Subcutaneous abdominal adipose tissue (tissue), 5 donors: ENCODE data around the gene TNFRSF25.
A peak's percentile ranks its signal among the peaks of the same experiment; 100 is the strongest.

Source experiments
- H3K27ac ChIP-seq: one replicate; pipeline ENCODE4 v1.7.0; 2013; ENCODE audit warnings: low read depth, mild to moderate bottlenecking, inconsistent platforms, low read length, moderate library complexity
- H3K27me3 ChIP-seq, 5 donors: one replicate each; pipeline ENCODE4 v1.7.0; 2013; ENCODE audit warnings: low read length in 5 of 5, inconsistent platforms in 1 of 5; ENCODE audit not compliant: control insufficient read depth in 5 of 5, insufficient read depth in 4 of 5
- H3K36me3 ChIP-seq, 5 donors: one replicate each; pipeline ENCODE4 v1.7.0; 2013; ENCODE audit warnings: low read length in 5 of 5; ENCODE audit not compliant: control insufficient read depth in 5 of 5, insufficient read depth in 5 of 5
- H3K4me1 ChIP-seq, 5 donors: one replicate each; pipeline ENCODE4 v1.7.0; 2013; ENCODE audit warnings: low read length in 5 of 5, mild to moderate bottlenecking in 3 of 5, moderate library complexity in 1 of 5; ENCODE audit not compliant: control insufficient read depth in 5 of 5, insufficient read depth in 5 of 5
- H3K4me3 ChIP-seq, 5 donors: one replicate each; pipeline ENCODE4 v1.7.0; 2013; ENCODE audit warnings: low read length in 5 of 5, low read depth in 1 of 5
- H3K9ac ChIP-seq, 5 donors: one replicate each; pipeline ENCODE4 v1.7.0; 2013; ENCODE audit warnings: low read length in 5 of 5, mild to moderate bottlenecking in 4 of 5, moderate library complexity in 3 of 5
- H3K9me3 ChIP-seq, 5 donors: one replicate each; pipeline ENCODE4 v1.7.0; 2013; ENCODE audit warnings: low read length in 5 of 5; ENCODE audit not compliant: control insufficient read depth in 5 of 5
- donor health status: healthy.
- donor health status: healthy.
- donor health status: healthy.
- donor health status: healthy.
- donor health status: healthy.

Gene TNFRSF25

DNA sequence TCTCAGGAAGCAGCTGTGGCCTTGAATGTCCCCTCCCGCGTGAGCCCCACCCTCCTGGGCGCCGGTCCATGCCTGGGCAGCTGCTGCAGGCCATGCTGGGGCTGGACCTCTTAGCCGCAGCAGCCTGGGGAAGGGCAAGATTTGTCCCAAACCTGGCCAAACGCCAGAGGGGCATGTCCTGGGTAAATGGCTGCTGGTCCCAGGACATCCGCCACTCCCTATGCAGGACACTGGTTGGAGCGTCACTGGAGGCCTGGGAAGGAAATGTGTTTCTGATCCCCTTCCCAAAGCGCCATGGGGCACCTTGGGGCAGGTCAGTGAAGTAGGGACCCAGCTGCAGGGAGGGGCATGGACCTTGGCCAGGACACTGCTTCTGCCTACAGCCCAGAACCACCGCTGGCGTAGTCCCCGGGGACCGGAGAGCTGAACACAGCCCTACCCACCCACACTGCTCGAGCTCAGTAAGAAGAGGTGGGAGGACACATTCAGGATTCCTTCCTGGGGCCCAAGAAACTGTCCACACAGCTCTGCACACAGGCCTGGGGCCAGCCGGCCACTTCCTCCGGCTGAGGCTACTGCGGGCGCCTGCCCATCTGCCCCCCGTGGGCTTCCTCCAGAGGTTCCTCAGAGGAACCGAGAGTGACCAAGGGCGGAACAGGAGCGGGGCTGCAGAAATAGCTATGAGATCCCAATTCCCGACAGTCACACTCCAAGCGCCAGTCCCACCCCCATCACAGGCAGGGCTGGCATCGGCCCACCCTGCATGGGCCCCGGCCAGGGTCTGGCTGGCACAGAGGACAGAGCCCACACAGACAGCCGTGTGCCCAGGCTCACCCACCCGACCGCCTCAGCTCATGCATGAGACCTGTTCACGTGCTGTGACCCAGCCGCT lies 36.3 kb upstream of the TNFRSF25 start:
- Histone ChIP-seq H3K27me3 (peaks cover 0 to 3% (median 0%) of the 10 kb centered on the region in 5 donors), H3K4me3 (peak overlapping the region in 2 of 5 donors; percentile 9 to 38), H3K9me3 (no peaks in the 10 kb centered on the region), H3K4me1 (peaks cover 17 to 90% (median 64%) of the 10 kb centered on the region in 5 donors), H3K27ac (peak overlapping the region; percentile 30), H3K9ac (no peak overlapping the region), H3K36me3 (no peaks in the 10 kb centered on the region)

DNA sequence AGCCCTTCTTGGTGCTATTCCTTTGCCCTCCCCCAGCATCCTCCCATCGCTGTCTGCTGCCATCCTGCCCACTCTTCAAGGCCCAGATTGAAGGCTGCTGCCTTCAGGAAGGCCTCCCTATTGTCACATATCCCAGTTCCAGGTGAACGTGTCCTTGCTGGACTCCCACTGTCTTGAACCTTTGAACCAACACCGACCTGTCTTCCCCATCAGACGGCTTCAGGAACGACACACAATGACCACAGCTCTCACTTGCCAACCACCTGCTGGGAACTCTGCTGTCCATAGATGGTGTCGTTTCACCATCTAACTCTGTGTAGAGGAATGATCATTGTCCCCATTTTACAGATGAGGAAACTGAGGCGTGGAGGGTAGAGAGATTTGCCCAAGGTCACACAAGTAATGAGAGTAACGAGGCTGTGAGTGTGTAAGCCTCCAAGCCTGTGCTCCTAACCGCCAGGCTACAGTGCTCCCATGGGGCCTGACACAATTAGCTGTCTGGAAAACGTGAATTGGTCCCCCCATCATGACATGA lies 35.4 kb upstream of the TNFRSF25 start:
- peaks cover 17 to 88% (median 62%) of the 10 kb centered on the region in 5 donors for H3K4me1 ChIP-seq
- H3K27ac ChIP-seq = peak overlapping the region; percentile 58
- no peaks in the 10 kb centered on the region for H3K36me3 ChIP-seq
- H3K9me3 ChIP-seq = no peaks in the 10 kb centered on the region
- peak overlapping the region in 1 of 5 donors; percentile 18 for H3K9ac ChIP-seq
- H3K4me3 ChIP-seq = peak overlapping the region in 1 of 5 donors; percentile 5
- peaks cover 0 to 3% (median 0%) of the 10 kb centered on the region in 5 donors for H3K27me3 ChIP-seq

DNA sequence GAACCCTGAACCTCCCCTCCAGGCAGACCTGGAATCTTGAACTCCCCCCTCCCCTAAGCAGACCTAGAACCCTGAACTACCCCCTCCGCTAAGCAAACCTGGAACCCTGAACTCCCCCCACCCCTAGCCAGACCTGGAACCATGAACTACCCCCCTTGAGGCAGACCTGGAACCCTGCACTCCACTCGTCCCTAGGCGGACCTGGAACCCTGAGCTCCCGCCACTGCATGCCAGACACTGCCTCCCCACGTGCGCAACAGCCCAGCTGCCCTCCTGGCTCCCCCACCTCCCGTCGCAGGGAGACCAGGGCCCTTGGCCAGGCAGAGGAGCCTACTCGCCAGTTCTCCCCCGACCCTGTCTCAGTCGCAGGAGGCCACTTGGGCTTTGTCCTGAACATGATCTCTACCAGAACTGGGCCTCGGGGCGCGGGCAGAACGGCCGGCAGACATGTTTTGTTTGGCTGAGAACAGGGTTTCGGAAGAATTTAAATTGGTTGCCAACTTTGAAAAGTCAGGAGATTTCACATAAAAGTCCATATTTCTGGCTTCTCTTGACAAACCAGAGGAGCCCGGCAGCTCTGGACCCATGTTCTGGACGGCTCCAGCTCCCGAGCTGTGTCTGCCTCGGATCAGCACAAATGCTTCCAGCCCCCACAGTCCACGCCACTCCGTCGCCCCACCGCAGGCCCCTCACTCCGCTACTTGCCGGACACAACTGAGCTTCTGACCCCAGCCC lies 34.7 kb upstream of the TNFRSF25 start:
- peak overlapping the region; percentile 58 for H3K27ac ChIP-seq
- H3K9ac ChIP-seq = peak overlapping the region in 1 of 5 donors; percentile 18
- H3K4me1 ChIP-seq = peaks cover 17 to 89% (median 68%) of the 10 kb centered on the region in 5 donors
- H3K36me3 ChIP-seq = no peaks in the 10 kb centered on the region
- peak overlapping the region in 1 of 5 donors; percentile 22 for H3K4me3 ChIP-seq
- H3K9me3 ChIP-seq = no peaks in the 10 kb centered on the region
- peaks cover 0 to 3% (median 0%) of the 10 kb centered on the region in 5 donors for H3K27me3 ChIP-seq

DNA sequence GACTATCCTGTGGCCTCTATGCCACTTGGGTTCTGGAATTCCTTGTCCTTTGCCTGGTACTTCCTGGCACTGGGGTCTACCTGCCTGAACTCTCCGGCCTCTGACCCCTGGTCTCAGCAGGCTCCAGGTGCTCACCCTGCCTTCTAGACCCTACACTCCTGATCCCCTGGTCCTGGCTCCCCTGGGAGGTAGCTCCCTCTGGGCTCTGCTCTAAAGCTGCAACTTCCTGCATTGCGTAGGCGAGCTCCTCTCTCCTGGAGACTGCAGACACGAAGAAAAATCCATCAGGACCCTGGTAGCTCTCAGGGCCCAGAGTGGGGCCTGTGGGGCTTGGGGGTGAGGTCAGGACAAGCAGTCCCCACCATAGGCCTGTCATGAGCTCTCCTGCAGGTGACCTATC lies 33.3 kb upstream of the TNFRSF25 start:
- H3K4me1 ChIP-seq = peaks cover 17 to 87% (median 73%) of the 10 kb centered on the region in 5 donors
- H3K36me3 ChIP-seq = no peaks in the 10 kb centered on the region
- H3K9me3 ChIP-seq = no peaks in the 10 kb centered on the region
- H3K27ac ChIP-seq = peak overlapping the region; percentile 46
- peaks cover 0 to 3% (median 0%) of the 10 kb centered on the region in 5 donors for H3K27me3 ChIP-seq
- no peak overlapping the region for H3K4me3 ChIP-seq
- H3K9ac ChIP-seq = peak overlapping the region in 1 of 5 donors; percentile 70

DNA sequence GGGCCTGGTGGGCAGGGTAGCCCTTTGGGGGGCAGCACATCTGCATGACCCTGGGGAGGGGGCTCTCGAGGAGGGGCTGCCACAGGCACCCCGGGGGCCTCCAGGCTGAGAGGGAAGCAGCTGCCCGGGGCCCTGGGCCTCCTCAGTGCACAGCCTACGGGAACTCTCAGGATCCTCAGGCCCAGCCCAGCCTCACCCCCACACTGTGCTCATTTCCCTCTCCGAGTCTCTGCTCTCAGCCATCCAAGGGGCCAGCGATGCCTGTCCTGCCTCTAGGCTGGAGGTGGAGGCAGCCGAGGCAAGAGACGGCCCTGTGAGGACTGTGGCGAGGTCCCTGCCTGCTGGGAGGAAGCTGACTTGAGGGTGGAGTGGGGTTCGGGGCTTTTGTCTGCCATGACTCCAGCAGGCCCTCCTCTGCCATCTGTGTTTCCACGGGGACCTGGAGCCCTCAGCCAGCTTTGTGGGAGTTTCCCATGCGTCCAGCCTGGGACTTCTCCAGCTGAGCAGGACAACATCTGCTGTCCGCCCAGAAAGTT lies 32.7 kb upstream of the TNFRSF25 start:
- peak overlapping the region in 2 of 5 donors; percentile 16 to 70 for H3K9ac ChIP-seq
- no peak overlapping the region for H3K4me3 ChIP-seq
- H3K9me3 ChIP-seq = no peaks in the 10 kb centered on the region
- peaks cover 0 to 3% (median 0%) of the 10 kb centered on the region in 5 donors for H3K27me3 ChIP-seq
- H3K36me3 ChIP-seq = no peaks in the 10 kb centered on the region
- H3K27ac ChIP-seq = peak overlapping the region; percentile 46
- peaks cover 17 to 83% (median 73%) of the 10 kb centered on the region in 5 donors for H3K4me1 ChIP-seq

DNA sequence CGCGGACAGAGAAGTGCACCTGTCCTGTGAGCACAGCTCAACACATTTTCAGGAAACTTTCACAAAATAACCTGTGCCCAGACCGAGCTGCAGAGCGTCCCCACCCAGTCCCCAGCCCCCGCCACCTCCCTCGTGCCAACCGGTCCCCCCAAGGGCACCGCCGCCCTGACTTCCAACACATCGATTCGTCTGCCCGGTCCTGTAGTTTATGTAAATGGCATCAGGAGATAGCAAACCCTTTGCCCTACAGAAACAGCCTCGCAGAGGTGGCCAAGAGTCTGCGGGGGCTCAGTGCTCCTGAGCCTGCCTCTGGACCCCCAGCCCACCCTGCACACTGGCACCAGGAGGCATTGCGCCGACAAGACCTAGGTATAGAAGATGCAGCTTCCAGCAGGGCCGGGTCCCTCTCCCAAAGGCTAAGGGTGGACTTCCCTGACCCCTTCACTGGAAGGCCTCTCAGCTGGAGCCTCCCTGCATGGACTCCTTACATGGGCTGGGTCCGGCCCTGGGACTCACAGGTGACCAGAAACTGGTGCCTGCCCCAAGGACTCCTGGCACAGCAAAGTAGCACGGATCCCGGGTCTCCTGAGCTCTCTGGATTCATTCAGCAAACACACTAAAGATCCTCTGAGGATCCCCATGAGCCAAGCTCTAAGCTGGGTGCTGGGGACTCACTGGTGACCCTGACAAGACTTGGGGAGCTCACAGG lies 32.0 kb upstream of the TNFRSF25 start:
- no peaks in the 10 kb centered on the region for H3K36me3 ChIP-seq
- H3K27me3 ChIP-seq = peaks cover 0 to 3% (median 0%) of the 10 kb centered on the region in 5 donors
- H3K9me3 ChIP-seq = no peaks in the 10 kb centered on the region
- peak overlapping the region; percentile 46 for H3K27ac ChIP-seq
- peaks cover 17 to 88% (median 71%) of the 10 kb centered on the region in 5 donors for H3K4me1 ChIP-seq
- H3K9ac ChIP-seq = peak overlapping the region in 3 of 5 donors; percentile 51 to 70 (median 61)
- H3K4me3 ChIP-seq = peak overlapping the region in 4 of 5 donors; percentile 56 to 77 (median 69)

DNA sequence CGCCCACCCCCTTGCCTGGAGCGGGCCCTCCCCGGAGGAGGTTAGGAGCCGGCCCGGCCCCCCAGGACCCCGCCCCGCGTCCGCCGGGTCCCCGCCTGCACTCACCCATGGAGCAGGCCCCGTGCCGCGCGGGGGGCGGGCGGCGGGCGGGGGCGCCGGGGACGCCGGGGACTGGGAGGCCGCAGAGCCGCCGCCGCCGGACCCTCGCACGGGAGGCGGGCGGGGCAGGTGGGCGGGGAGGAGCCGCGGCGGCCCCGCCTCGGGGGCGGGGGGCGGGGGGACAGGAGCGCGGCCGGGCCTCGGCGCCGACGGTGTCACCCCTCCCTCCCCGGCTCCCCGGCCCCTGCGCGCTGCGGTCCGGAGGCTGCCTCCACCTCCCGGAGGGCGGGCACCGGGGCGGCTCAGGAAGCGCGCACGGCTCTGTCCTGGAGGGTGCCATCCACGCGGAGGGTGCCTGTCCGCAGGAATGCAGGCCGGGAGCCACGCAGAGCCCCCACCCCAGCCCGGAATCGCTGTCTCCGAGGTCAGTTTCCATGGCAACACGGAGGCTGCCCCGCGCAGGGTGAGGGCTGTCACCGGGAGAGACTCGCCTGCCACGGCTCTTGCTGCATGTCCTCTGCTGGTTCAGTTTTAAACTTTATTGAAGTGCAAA lies 31.4 kb upstream of the TNFRSF25 start:
- H3K4me1 ChIP-seq = peaks cover 17 to 88% (median 70%) of the 10 kb centered on the region in 5 donors
- no peaks in the 10 kb centered on the region for H3K9me3 ChIP-seq
- H3K27ac ChIP-seq = no peak overlapping the region
- H3K27me3 ChIP-seq = peaks cover 0 to 3% (median 0%) of the 10 kb centered on the region in 5 donors
- H3K9ac ChIP-seq = peak overlapping the region in 3 of 5 donors; percentile 55 to 64 (median 61)
- H3K4me3 ChIP-seq = peak overlapping the region in 4 of 5 donors; percentile 58 to 77 (median 69)
- H3K36me3 ChIP-seq = no peaks in the 10 kb centered on the region

DNA sequence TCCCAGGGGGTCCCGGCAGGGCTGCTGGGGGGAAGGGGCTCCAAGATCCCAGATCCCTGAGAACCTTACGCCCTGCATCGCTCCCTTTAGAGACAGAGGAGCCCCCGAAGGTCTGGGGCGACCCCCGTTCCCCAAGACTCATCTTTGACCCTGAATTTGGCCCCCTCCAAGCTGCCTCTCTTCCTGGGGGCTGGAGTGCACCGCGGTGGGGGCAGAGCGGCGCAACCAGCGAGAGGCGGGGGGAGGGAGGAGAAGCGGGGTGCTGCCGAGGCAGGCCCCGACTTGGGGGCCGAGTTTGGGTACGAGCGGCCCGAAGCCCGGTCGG lies 30.9 kb upstream of the TNFRSF25 start:
- H3K4me1 ChIP-seq = peaks cover 13 to 88% (median 70%) of the 10 kb centered on the region in 5 donors
- peaks cover 0 to 3% (median 0%) of the 10 kb centered on the region in 5 donors for H3K27me3 ChIP-seq
- H3K4me3 ChIP-seq = peak overlapping the region; percentile 45 to 63 (median 55)
- no peaks in the 10 kb centered on the region for H3K36me3 ChIP-seq
- H3K9me3 ChIP-seq = no peaks in the 10 kb centered on the region
- H3K27ac ChIP-seq = no peak overlapping the region
- H3K9ac ChIP-seq = peak overlapping the region in 3 of 5 donors; percentile 3 to 64 (median 55)

DNA sequence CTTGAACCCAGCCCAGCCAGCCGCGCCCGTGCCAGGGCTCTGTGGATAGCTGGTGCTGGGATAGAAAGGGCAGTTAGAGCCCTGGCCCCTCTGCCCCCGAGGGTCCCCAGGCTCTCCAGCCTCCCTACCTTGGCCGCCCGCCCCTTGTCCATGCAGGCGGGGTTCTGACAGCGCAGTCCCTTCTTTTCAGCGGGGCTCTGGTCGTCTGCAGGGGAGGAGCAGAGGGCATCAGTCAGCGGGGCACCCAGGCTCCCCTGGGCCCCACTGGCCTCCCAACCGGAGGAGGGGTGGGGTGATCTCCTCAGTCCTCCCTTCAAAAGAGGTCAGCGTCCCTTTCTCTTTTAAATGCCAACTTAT lies 30.4 kb upstream of the TNFRSF25 start:
- H3K4me1 ChIP-seq = peaks cover 8 to 87% (median 70%) of the 10 kb centered on the region in 5 donors
- H3K9me3 ChIP-seq = no peaks in the 10 kb centered on the region
- peak overlapping the region; percentile 45 to 63 (median 55) for H3K4me3 ChIP-seq
- H3K27me3 ChIP-seq = peaks cover 0 to 4% (median 0%) of the 10 kb centered on the region in 5 donors
- no peak overlapping the region for H3K27ac ChIP-seq
- peak overlapping the region in 3 of 5 donors; percentile 3 to 64 (median 55) for H3K9ac ChIP-seq
- H3K36me3 ChIP-seq = no peaks in the 10 kb centered on the region
